Neuronal stem cell (in vitro differentiated cells): ENCODE data around the gene PAM16.

ENCODE experiments used
- DNase-seq: peaks from one replicate; pipeline ENCODE4 v3.0.0-alpha.2; 2013; ENCODE audit warnings: low spot score
- H2AFZ ChIP-seq: one replicate; pipeline ENCODE4 v1.6.1; 2013; ENCODE audit warnings: mild to moderate bottlenecking, low read length, inconsistent platforms
- H2AK5ac ChIP-seq: 2 replicates; pipeline ENCODE4 v1.6.1; 2013; ENCODE audit warnings: low read depth, mild to moderate bottlenecking, inconsistent platforms, low read length, moderate library complexity, mixed read lengths
- H2BK120ac ChIP-seq: 2 replicates; pipeline ENCODE4 v1.6.1; 2013; ENCODE audit warnings: low read depth, mild to moderate bottlenecking, inconsistent platforms, low read length, moderate library complexity, mixed read lengths
- H2BK12ac ChIP-seq: one replicate; pipeline ENCODE4 v1.6.1; 2013; ENCODE audit warnings: low read length, inconsistent platforms
- H2BK15ac ChIP-seq: 2 replicates; pipeline ENCODE4 v1.6.1; 2013; ENCODE audit warnings: mild to moderate bottlenecking, low read length, inconsistent platforms, mixed read lengths
- H2BK5ac ChIP-seq: one replicate; pipeline ENCODE4 v1.6.1; 2013; ENCODE audit warnings: inconsistent platforms, mild to moderate bottlenecking, low read length, moderate library complexity
- H3K14ac ChIP-seq: one replicate; pipeline ENCODE4 v1.6.1; 2013; ENCODE audit warnings: low read length, inconsistent platforms
- H3K18ac ChIP-seq: 2 replicates; pipeline ENCODE4 v1.6.1; 2013; ENCODE audit warnings: low read length, inconsistent platforms
- H3K23ac ChIP-seq: 2 replicates; pipeline ENCODE4 v1.6.1; 2013; ENCODE audit warnings: low read depth, mild to moderate bottlenecking, mixed read lengths, low read length, inconsistent platforms; ENCODE audit not compliant: poor library complexity
- H3K27ac ChIP-seq: replicated peaks from 3 replicates; pipeline ENCODE4 v1.5.1; 2013; ENCODE audit warnings: low read length, inconsistent platforms
- H3K27me3 ChIP-seq, 3 experiments: 2 replicates each; pipeline ENCODE4 v1.6.1; 2013; ENCODE audit warnings: low read length in 3 of 3, mild to moderate bottlenecking in 2 of 3, inconsistent platforms in 1 of 3, low read depth in 1 of 3, mixed read lengths in 1 of 3, moderate library complexity in 1 of 3; ENCODE audit not compliant: control insufficient read depth in 3 of 3, insufficient read depth in 3 of 3
- H3K36me3 ChIP-seq, 2 donors: replicated peaks in 1 of 2; 2 replicates each; pipeline ENCODE4 v1.6.1; 2013; ENCODE audit warnings: low read length in 2 of 2; ENCODE audit not compliant: control insufficient read depth in 2 of 2, insufficient read depth in 2 of 2
- H3K4ac ChIP-seq: 2 replicates; pipeline ENCODE4 v1.6.1; 2013; ENCODE audit warnings: inconsistent platforms, mild to moderate bottlenecking, low read length, moderate library complexity
- H3K4me1 ChIP-seq, 2 donors: 1 replicate in 1 of 2; 2 replicates in 1 of 2; pipeline ENCODE4 v1.6.1; 2013; ENCODE audit warnings: low read length in 2 of 2, low read depth in 1 of 2; ENCODE audit not compliant: control insufficient read depth in 2 of 2, insufficient read depth in 1 of 2
- H3K4me2 ChIP-seq: one replicate; pipeline ENCODE4 v1.6.1; 2013; ENCODE audit warnings: mild to moderate bottlenecking, low read length, inconsistent platforms; ENCODE audit not compliant: insufficient read depth, poor library complexity, severe bottlenecking
- H3K4me3 ChIP-seq, 2 donors: 2 replicates each; pipeline ENCODE4 v1.5.1; 2013; ENCODE audit warnings: low read length in 2 of 2, mild to moderate bottlenecking in 2 of 2, inconsistent platforms in 1 of 2, moderate library complexity in 1 of 2
- H3K79me1 ChIP-seq: one replicate; pipeline ENCODE4 v1.6.1; 2013; ENCODE audit warnings: low read depth, mild to moderate bottlenecking, inconsistent platforms, low read length, moderate library complexity
- H3K9ac ChIP-seq: one replicate; pipeline ENCODE4 v1.6.1; 2013; ENCODE audit warnings: mild to moderate bottlenecking, low read depth, low read length, inconsistent platforms; ENCODE audit not compliant: poor library complexity
- H3K9me3 ChIP-seq, 2 donors: replicated peaks in 1 of 2; 2 replicates each; pipeline versions ENCODE3 to v1.6.1; 2013; ENCODE audit warnings: low read length in 2 of 2, mild to moderate bottlenecking in 2 of 2, inconsistent platforms in 1 of 2, low read depth in 1 of 2, mixed read lengths in 1 of 2, moderate library complexity in 1 of 2; ENCODE audit not compliant: control insufficient read depth in 2 of 2, insufficient read depth in 1 of 2
- H4K8ac ChIP-seq: one replicate; pipeline ENCODE4 v1.6.1; 2013; ENCODE audit warnings: low read depth, mild to moderate bottlenecking, inconsistent platforms, low read length, moderate library complexity
- H4K91ac ChIP-seq: one replicate; pipeline ENCODE4 v1.6.1; 2013; ENCODE audit warnings: low read length, low read depth, mild to moderate bottlenecking, inconsistent platforms; ENCODE audit not compliant: poor library complexity
- WGBS, 2 donors: extraction: QIAGEN DNeasy Blood & Tissue Kit; methylation state at CpG; one replicate each; pipeline ENCODE4 v1.1.7; 2013; ENCODE audit warnings: missing lambda C conversion rate in 2 of 2, mixed read lengths in 1 of 2; ENCODE audit not compliant: insufficient read length in 2 of 2, insufficient replicate concordance in 1 of 2; ENCODE audit errors: extremely low coverage in 2 of 2; 5-methylcytosine and 5-hydroxymethylcytosine counted together

The PAM16 gene

DNA sequence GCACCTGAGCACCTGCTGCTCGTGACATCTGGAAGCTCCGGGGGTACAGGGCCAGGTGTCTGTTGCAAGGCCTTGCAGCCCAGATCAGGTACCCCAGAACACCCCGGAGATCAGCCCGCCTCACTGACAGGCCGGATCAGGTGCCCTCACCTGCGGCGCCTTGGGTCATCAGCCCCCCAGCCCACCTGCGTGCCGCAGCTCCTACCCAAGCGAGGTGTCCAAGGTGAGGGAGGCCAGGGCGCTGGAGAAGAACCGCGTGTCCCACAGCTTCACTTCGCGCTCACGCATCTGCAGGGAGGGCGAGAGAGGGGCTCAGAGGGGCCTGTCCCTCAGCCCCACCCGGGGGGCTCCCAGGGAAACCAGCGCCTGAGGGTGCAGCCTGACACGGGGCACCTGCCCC, 36.7 kb upstream of the PAM16 start:
- H3K18ac ChIP-seq: peak overlapping the region; percentile 85
- peak overlapping the region; percentile 85 for H4K91ac ChIP-seq
- H2BK12ac ChIP-seq: peak overlapping the region; percentile 73
- H2BK120ac ChIP-seq: no peak overlapping the region
- no peak overlapping the region for H3K27ac ChIP-seq
- H2AK5ac ChIP-seq: peak overlapping the region; percentile 95
- no peaks in the 10 kb centered on the region for H3K27me3 ChIP-seq
- H3K4me3 ChIP-seq: no peak overlapping the region
- H4K8ac ChIP-seq: no peak overlapping the region
- H3K36me3 ChIP-seq: peaks cover 5 to 8% of the 10 kb centered on the region in 2 donors
- H3K23ac ChIP-seq: peak overlapping the region; percentile 65
- H3K4me1 ChIP-seq: peaks cover 44 to 46% of the 10 kb centered on the region in 2 donors
- no peak overlapping the region for H3K14ac ChIP-seq
- H3K79me1 ChIP-seq: peaks cover 9% of the 10 kb centered on the region
- peak overlapping the region; percentile 84 for H3K4ac ChIP-seq
- H3K4me2 ChIP-seq: no peak overlapping the region
- no peaks in the 10 kb centered on the region for H3K9me3 ChIP-seq
- WGBS, 2 donors: no CpG with 5 or more reads among the region's 20 CpGs
- H3K9ac ChIP-seq: peak overlapping the region; percentile 70
- H2BK15ac ChIP-seq: peak overlapping the region; percentile 89
- DNase-seq: no peak
- H2AFZ ChIP-seq: no peak overlapping the region
- peak overlapping the region; percentile 83 for H2BK5ac ChIP-seq

DNA sequence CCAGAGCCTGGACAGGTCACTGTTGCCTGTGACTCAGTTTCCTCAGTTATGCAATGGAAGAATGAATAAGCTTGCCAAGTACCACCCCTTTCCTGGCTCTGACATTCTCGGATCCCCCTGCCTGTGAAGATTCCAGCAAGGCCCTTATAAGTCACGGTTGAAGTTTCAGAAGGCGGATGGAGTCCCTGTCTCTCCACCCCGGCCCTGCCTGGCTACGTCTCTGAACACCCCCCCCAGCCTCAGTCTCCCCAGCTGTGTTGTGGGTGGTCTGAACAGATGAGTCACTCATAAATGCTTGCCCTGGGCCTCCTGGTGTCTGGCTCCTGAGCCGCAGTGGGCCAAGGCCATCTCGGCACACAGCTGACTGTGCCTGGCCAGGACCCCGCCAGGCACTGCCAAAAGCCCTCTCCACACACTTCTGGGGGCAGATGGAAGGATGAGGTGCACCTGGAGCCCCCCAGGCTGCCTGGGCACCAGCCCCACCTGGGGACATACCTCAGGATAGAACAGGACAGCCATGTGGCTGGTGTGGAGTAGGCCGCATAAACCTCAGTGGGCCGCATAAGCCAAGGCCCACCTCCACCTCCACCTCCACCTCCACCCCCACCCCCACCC, 35.9 kb upstream of the PAM16 start:
- H3K4me1 ChIP-seq: peaks cover 37 to 39% of the 10 kb centered on the region in 2 donors

DNA sequence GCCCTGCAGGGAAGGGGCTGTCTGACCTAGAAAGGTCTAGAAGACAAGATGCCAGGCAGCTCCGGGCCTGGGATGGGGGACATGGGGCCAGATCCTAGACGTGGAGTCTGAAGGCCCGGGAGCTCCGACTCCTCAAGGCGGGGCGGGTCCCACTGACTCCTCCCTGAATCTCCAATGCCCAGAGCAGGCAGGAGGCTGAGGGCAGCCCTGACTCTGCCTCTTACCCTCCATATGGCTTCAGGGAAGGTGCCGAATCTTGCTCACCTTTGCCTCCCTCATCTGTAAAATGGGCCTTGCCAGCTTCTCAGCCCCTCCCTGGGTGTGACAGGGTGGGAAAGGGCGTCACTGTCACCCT, 35.3 kb upstream of the PAM16 start:
- no CpG with 5 or more reads among the region's 8 CpGs for WGBS, 2 donors
- peak overlapping the region; percentile 58 for H2BK15ac ChIP-seq
- H3K4me3 ChIP-seq: no peak overlapping the region
- peak overlapping the region; percentile 66 for H2BK5ac ChIP-seq
- no peak overlapping the region for H3K4ac ChIP-seq
- H3K4me2 ChIP-seq: no peak overlapping the region
- no peak overlapping the region for H3K9ac ChIP-seq
- peaks cover 14% of the 10 kb centered on the region for H3K79me1 ChIP-seq
- H3K18ac ChIP-seq: no peak overlapping the region
- H2BK12ac ChIP-seq: no peak overlapping the region
- H4K91ac ChIP-seq: no peak overlapping the region
- no peaks in the 10 kb centered on the region for H3K27me3 ChIP-seq
- H3K4me1 ChIP-seq: peaks cover 31 to 32% of the 10 kb centered on the region in 2 donors
- H3K14ac ChIP-seq: no peak overlapping the region
- no peaks in the 10 kb centered on the region for H3K9me3 ChIP-seq
- no peak for DNase-seq
- peaks cover 5 to 16% of the 10 kb centered on the region in 2 donors for H3K36me3 ChIP-seq
- peak overlapping the region; percentile 47 for H2BK120ac ChIP-seq
- peak overlapping the region; percentile 41 for H2AK5ac ChIP-seq
- H3K27ac ChIP-seq: no peak overlapping the region
- H2AFZ ChIP-seq: no peak overlapping the region
- H3K23ac ChIP-seq: peak overlapping the region; percentile 65
- H4K8ac ChIP-seq: no peak overlapping the region

More for the DNA sequence above, 35.9 kb upstream of the PAM16 start:
- peaks cover 13% of the 10 kb centered on the region for H3K79me1 ChIP-seq
- no peak overlapping the region for H3K4me3 ChIP-seq
- H2AFZ ChIP-seq: no peak overlapping the region
- H2BK12ac ChIP-seq: no peak overlapping the region
- no CpG with 5 or more reads among the region's 10 CpGs for WGBS, 2 donors
- no peak overlapping the region for H3K9ac ChIP-seq
- peak overlapping the region; percentile 47 for H2BK120ac ChIP-seq
- no peaks in the 10 kb centered on the region for H3K9me3 ChIP-seq
- H2BK15ac ChIP-seq: peak overlapping the region; percentile 89
- no peak overlapping the region for H3K4ac ChIP-seq
- no peak overlapping the region for H4K8ac ChIP-seq
- peak overlapping the region; percentile 35 for H3K18ac ChIP-seq
- peaks cover 5 to 11% of the 10 kb centered on the region in 2 donors for H3K36me3 ChIP-seq
- peak overlapping the region; percentile 83 for H2BK5ac ChIP-seq
- H3K27me3 ChIP-seq: no peaks in the 10 kb centered on the region
- H2AK5ac ChIP-seq: peak overlapping the region; percentile 95
- H3K14ac ChIP-seq: no peak overlapping the region
- no peak overlapping the region for H3K4me2 ChIP-seq
- DNase-seq: no peak
- H3K27ac ChIP-seq: no peak overlapping the region
- no peak overlapping the region for H4K91ac ChIP-seq
- no peak overlapping the region for H3K23ac ChIP-seq

DNA sequence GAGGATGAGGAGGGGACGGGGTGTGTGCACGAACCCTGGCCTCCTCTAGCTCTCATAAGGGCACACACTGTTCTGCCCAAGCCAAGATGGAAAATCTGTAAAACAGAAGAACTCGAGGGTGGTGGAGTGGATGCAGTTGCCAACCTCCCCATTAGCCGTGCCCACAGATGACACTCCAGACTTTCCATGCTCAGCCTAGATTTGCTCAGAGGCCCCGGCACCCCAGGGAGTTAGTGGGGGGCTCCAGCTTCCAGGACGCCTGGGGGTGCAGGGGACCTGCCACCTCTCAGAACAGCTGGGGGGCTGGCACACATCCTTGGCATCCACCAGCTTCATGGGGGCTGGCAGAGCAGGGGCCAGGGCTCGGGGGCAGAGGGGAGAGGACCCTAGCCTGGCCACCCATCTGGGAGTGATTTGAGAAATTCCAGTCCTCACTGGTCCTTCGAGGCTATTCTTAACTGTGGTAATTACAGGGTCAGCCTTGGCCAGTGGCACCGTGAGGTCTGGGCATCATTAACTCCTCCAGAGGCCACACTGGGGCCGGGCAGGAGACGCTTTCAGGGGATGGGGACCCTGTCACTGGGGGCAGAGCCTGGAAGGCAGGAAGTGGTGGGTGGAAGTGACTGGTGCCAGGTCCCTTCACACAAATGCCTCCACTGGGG, 34.8 kb upstream of the PAM16 start:
- Histone ChIP-seq H2AK5ac (peak overlapping the region; percentile 41), H3K27ac (no peak overlapping the region), H3K9ac (no peak overlapping the region), H3K18ac (peak overlapping the region; percentile 71), H2AFZ (no peak overlapping the region), H2BK5ac (peak overlapping the region; percentile 66), H3K14ac (peak overlapping the region; percentile 38), H2BK12ac (no peak overlapping the region), H3K9me3 (no peaks in the 10 kb centered on the region), H2BK15ac (peak overlapping the region; percentile 98), H3K27me3 (no peaks in the 10 kb centered on the region), H2BK120ac (peak overlapping the region; percentile 91), H3K36me3 (peaks cover 5 to 20% of the 10 kb centered on the region in 2 donors), H3K4me1 (peaks cover 29 to 31% of the 10 kb centered on the region in 2 donors), H3K4ac (no peak overlapping the region), H4K8ac (no peak overlapping the region), H3K4me2 (no peak overlapping the region), H4K91ac (no peak overlapping the region), H3K23ac (peak overlapping the region; percentile 65), H3K79me1 (peaks cover 14% of the 10 kb centered on the region), H3K4me3 (no peak overlapping the region)
- DNase-seq: no peak
- no CpG with 5 or more reads among the region's 11 CpGs for WGBS, 2 donors
